HUES6 (cell line): ENCODE results near the gene GBGT1.

Source experiments
- H3K27ac ChIP-seq: 2 replicates; pipeline ENCODE4 v1.7.0; 2013; ENCODE audit warnings: low read depth, mild to moderate bottlenecking, low read length, inconsistent platforms
- H3K27me3 ChIP-seq: 2 replicates; pipeline ENCODE4 v1.6.1; 2013; ENCODE audit warnings: low read length; ENCODE audit not compliant: control insufficient read depth, insufficient read depth
- H3K36me3 ChIP-seq: 2 replicates; pipeline ENCODE4 v1.6.1; 2013; ENCODE audit warnings: low read length; ENCODE audit not compliant: control insufficient read depth, insufficient read depth
- H3K4me1 ChIP-seq: 2 replicates; pipeline ENCODE4 v1.6.1; 2013; ENCODE audit warnings: low read length; ENCODE audit not compliant: control insufficient read depth, insufficient read depth
- H3K4me3 ChIP-seq: 2 replicates; pipeline ENCODE4 v1.5.1; 2013; ENCODE audit warnings: low read depth, low read length
- H3K9ac ChIP-seq: one replicate; pipeline ENCODE4 v1.6.1; 2013; ENCODE audit warnings: mild to moderate bottlenecking, low read length
- H3K9me3 ChIP-seq: 2 replicates; pipeline ENCODE4 v1.6.1; 2013; ENCODE audit warnings: low read depth, low read length; ENCODE audit not compliant: control insufficient read depth, insufficient read depth

GBGT1 gene

GRCh38 chr9:133161547-133161950, 2.2 kb downstream of the GBGT1 start:
- Histone ChIP-seq H3K27ac (no peak overlapping the region), H3K9ac (no peak overlapping the region), H3K4me3 (no peak overlapping the region), H3K27me3 (peaks cover 31% of the 10 kb centered on the region), H3K4me1 (peaks cover 8% of the 10 kb centered on the region; the same call in 1 of the 2 replicates), H3K9me3 (no peaks in the 10 kb centered on the region), H3K36me3 (peaks cover 4% of the 10 kb centered on the region; the same call in 1 of the 2 replicates)

- H3K36me3 ChIP-seq: peaks cover 4% of the 10 kb centered on the region; the same call in 1 of the 2 replicates
- H3K4me3 ChIP-seq: no peak overlapping the region
- H3K9me3 ChIP-seq: no peaks in the 10 kb centered on the region
- no peak overlapping the region for H3K9ac ChIP-seq
- peaks cover 8% of the 10 kb centered on the region; the same call in 1 of the 2 replicates for H3K4me1 ChIP-seq
- no peak overlapping the region for H3K27ac ChIP-seq
- H3K27me3 ChIP-seq: peaks cover 31% of the 10 kb centered on the region
Observed at GRCh38 chr9:133160742-133161546, 2.8 kb downstream of the GBGT1 start.

DNA sequence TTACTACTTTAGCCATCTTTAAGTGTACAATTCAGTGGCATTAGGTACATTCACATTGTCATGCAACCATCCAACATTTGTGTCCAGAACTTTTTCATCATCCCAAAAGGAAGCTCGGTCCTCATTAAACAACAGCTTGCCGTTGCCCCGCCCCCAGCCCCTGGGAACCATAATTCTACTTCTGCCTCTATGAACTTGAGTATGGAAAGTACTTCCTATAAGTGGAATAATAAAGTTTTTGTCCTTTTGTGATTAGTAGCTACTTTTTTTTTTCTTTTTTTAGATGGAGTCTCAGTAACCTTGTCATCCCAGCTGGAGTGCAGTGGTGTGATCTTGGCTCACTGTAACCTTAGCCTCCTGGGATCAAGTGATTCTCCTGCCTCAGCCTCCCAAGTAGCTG, 5.0 kb downstream of the GBGT1 start:
- Histone ChIP-seq H3K27ac (no peak overlapping the region), H3K4me1 (0 out of 2 replicates have a peak, but pooled peaks cover 4% of the 10 kb centered on the region), H3K9me3 (no peaks in the 10 kb centered on the region), H3K4me3 (no peak overlapping the region), H3K36me3 (peaks cover 7% of the 10 kb centered on the region; the same call in 1 of the 2 replicates), H3K9ac (no peak overlapping the region), H3K27me3 (peaks cover 20% of the 10 kb centered on the region)

GRCh38 chr9:133155156-133155555, 8.6 kb downstream of the GBGT1 start:
- no peaks in the 10 kb centered on the region for H3K9me3 ChIP-seq
- no peaks in the 10 kb centered on the region for H3K4me1 ChIP-seq
- H3K27ac ChIP-seq: no peak overlapping the region
- no peak overlapping the region for H3K9ac ChIP-seq
- peaks cover 7% of the 10 kb centered on the region; the same call in 1 of the 2 replicates for H3K36me3 ChIP-seq
- H3K27me3 ChIP-seq: no peaks in the 10 kb centered on the region
- H3K4me3 ChIP-seq: no peak overlapping the region

GRCh38 chr9:133154097-133154989, 9.4 kb downstream of the GBGT1 start:
- Histone ChIP-seq H3K9ac (no peak overlapping the region), H3K36me3 (peaks cover 7% of the 10 kb centered on the region; the same call in 1 of the 2 replicates)

GRCh38 chr9:133153227-133154096, 10.3 kb downstream of the GBGT1 start:
- no peak overlapping the region for H3K4me3 ChIP-seq
- no peaks in the 10 kb centered on the region for H3K27me3 ChIP-seq
- no peak overlapping the region for H3K9ac ChIP-seq
- H3K9me3 ChIP-seq: no peaks in the 10 kb centered on the region
- peaks cover 7% of the 10 kb centered on the region; the same call in 1 of the 2 replicates for H3K36me3 ChIP-seq
- no peak overlapping the region for H3K27ac ChIP-seq
- 0 out of 2 replicates have a peak, but pooled peaks cover under 1% of the 10 kb centered on the region for H3K4me1 ChIP-seq

More at GRCh38 chr9:133154097-133154989, 9.4 kb downstream of the GBGT1 start:
- Histone ChIP-seq H3K9me3 (no peaks in the 10 kb centered on the region), H3K4me3 (no peak overlapping the region), H3K27me3 (no peaks in the 10 kb centered on the region), H3K27ac (no peak overlapping the region), H3K4me1 (no peaks in the 10 kb centered on the region)

GRCh38 chr9:133151601-133152525, 11.9 kb downstream of the GBGT1 start:
- no peak overlapping the region for H3K4me3 ChIP-seq
- peaks cover 3% of the 10 kb centered on the region; the same call in 1 of the 2 replicates for H3K36me3 ChIP-seq
- no peak overlapping the region for H3K9ac ChIP-seq
- H3K4me1 ChIP-seq: peaks cover 12% of the 10 kb centered on the region
- H3K27me3 ChIP-seq: no peaks in the 10 kb centered on the region
- no peak overlapping the region for H3K27ac ChIP-seq
- H3K9me3 ChIP-seq: no peaks in the 10 kb centered on the region

DNA sequence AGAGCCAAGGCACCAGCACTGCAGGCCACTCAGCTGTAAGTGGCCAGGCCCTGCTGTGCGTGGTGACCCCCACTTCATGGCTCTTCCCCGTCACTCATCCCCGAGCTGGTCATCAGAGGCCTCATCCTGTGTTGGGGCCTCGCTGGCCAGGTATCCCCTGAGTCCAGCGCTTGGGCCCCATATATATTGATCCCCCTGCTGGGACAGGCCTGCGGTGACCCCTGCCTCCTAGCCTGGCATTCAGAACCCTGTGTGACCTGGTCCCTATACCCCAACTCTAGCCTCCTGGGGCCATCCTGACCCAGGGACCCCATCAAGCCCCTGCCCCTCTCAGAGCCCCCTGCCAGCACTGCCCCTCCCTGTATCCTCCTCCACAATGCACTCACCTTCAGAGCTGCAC, 12.7 kb downstream of the GBGT1 start:
- Histone ChIP-seq H3K27ac (no peak overlapping the region), H3K36me3 (peaks cover 3% of the 10 kb centered on the region; the same call in 1 of the 2 replicates), H3K4me1 (peaks cover 12% of the 10 kb centered on the region), H3K4me3 (no peak overlapping the region), H3K27me3 (no peaks in the 10 kb centered on the region), H3K9me3 (no peaks in the 10 kb centered on the region), H3K9ac (no peak overlapping the region)

DNA sequence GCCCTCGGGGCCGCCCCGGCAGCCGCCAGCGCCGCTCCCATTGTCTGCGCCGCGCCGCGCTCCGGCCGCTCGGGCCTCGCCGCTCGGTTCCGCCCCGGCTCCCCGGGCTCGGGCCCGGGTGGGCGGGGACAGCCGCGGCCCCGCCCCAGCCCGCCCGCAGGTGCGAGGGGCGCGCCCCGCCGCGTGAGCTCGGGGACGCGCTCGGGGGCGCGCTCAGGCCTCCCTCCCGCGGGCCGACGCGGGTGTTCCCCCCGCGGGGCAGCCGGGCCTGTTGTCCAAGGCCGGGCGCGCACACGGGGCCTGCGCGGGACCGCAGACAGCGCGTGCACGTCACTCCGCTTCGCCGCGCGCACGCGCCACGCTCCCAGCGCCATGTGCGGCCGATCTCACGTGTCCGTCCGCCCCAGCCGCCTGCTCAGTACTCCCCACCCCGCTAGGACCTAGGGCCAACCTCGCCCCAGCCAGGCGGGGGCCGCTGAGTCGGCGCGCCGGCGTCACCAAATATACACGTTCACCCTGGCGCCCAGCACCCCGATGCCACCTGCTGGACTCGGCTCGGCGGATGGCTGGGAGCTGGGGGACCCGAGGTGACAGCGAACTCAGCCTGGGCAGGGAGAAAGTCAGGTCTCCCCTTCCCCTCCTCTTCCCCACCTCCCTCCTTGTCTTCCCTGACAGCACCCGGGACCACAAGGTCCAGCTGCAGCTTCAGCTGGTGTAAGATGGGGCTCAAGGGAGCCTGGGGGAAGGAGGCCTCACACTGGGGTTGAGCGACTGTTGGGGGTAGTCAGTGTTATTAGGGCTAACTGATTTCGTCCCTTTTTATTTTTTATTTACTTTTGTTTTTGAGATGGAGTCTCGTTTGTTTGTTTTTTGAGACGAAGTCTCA, 14.3 kb downstream of the GBGT1 start:
- H3K9me3 ChIP-seq: no peaks in the 10 kb centered on the region
- H3K27ac ChIP-seq: no peak overlapping the region
- H3K27me3 ChIP-seq: peaks cover 5% of the 10 kb centered on the region; the same call in 1 of the 2 replicates
- peak overlapping the region; percentile 80 for H3K4me3 ChIP-seq
- peak overlapping the region; percentile 73 for H3K9ac ChIP-seq
- peaks cover 15% of the 10 kb centered on the region for H3K4me1 ChIP-seq
- no peaks in the 10 kb centered on the region for H3K36me3 ChIP-seq
